Uterus (tissue), 2 donors: ENCODE measurements around the gene IGFLR1.

Experiments used
- POLR2A ChIP-seq, 2 donors: fragments of 450-650 bp; IDR thresholded peaks; one replicate each; pipeline ENCODE4 v1.6.1; 2016; ENCODE audit warnings: antibody characterized with exemption in 2 of 2, mild to moderate bottlenecking in 1 of 2, moderate library complexity in 1 of 2
- TF ChIP-seq, protein P1 (sequence below), 4 experiments: fragments of 200-600 bp in 2 of 4; fragments of 450-650 bp in 2 of 4; sonication (generic) in 2 of 4; IDR thresholded peaks; one replicate each; pipeline ENCODE4 v1.5.1; 2016 to 2019; ENCODE audit warnings: antibody characterized with exemption in 4 of 4, mild to moderate bottlenecking in 2 of 4, moderate library complexity in 1 of 4

- TF ChIP-seq, protein P1, sequence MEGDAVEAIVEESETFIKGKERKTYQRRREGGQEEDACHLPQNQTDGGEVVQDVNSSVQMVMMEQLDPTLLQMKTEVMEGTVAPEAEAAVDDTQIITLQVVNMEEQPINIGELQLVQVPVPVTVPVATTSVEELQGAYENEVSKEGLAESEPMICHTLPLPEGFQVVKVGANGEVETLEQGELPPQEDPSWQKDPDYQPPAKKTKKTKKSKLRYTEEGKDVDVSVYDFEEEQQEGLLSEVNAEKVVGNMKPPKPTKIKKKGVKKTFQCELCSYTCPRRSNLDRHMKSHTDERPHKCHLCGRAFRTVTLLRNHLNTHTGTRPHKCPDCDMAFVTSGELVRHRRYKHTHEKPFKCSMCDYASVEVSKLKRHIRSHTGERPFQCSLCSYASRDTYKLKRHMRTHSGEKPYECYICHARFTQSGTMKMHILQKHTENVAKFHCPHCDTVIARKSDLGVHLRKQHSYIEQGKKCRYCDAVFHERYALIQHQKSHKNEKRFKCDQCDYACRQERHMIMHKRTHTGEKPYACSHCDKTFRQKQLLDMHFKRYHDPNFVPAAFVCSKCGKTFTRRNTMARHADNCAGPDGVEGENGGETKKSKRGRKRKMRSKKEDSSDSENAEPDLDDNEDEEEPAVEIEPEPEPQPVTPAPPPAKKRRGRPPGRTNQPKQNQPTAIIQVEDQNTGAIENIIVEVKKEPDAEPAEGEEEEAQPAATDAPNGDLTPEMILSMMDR (IDR thresholded peaks at IDR 0.05), result no peak
- TF ChIP-seq POLR2A (IDR thresholded peaks at IDR 0.05), result no peak
Measured at GRCh38 chr19:35789195-35789977, 47.1 kb upstream of the IGFLR1 start.
